ENCODE results near the gene LRP1.
A peak's percentile ranks its signal among the peaks of the same experiment; 100 is the strongest.

The LRP1 gene

GRCh38 chr12:57215668-57216013, 87.4 kb downstream of the LRP1 start:
- peak; percentile 20 for DNase-seq

- peak; percentile 31 for DNase-seq
Observed at GRCh38 chr12:57216014-57216911, 88.0 kb downstream of the LRP1 start, which contains the start of gene NXPH4. NXPH4 (plus strand) TSS chr12:57216794; CDS start chr12:57216970, 176 bp downstream.

GRCh38 chr12:57216921-57217879, 88.9 kb downstream of the LRP1 start:
- DNase-seq = peak; percentile 47

GRCh38 chr12:57218030-57218853, 90.0 kb downstream of the LRP1 start:
- DNase-seq = peak; percentile 50

GRCh38 chr12:57219205-57219992, 91.1 kb downstream of the LRP1 start:
- no peak for DNase-seq

GRCh38 chr12:57219993-57220754, 91.9 kb downstream of the LRP1 start:
- no peak for DNase-seq

- no peak for DNase-seq
Observed at GRCh38 chr12:57220770-57221168, 92.5 kb downstream of the LRP1 start.

GRCh38 chr12:57221169-57221917, 93.1 kb downstream of the LRP1 start:
- DNase-seq = no peak

- DNase-seq = no peak
Observed at GRCh38 chr12:57222286-57223190, 94.3 kb downstream of the LRP1 start.

GRCh38 chr12:57223191-57224165, 95.2 kb downstream of the LRP1 start:
- DNase-seq = no peak

GRCh38 chr12:57224278-57224972, 96.1 kb downstream of the LRP1 start:
- DNase-seq = no peak

- no peak for DNase-seq
Observed at GRCh38 chr12:57224973-57225679, 96.8 kb downstream of the LRP1 start.

GRCh38 chr12:57225680-57226210, 97.5 kb downstream of the LRP1 start:
- DNase-seq = no peak

- DNase-seq = no peak
Observed at GRCh38 chr12:57226588-57227314, 98.5 kb downstream of the LRP1 start.

- DNase-seq = no peak
Observed at GRCh38 chr12:57227315-57228115, 99.2 kb downstream of the LRP1 start.
